PC-9 (cell line): ENCODE results near the gene PPP2R2B.

Source experiments
- CTCF ChIP-seq: fragments of 200-600 bp; sonication (generic); conservative IDR thresholded peaks from 2 replicates; pipeline ENCODE4 v1.6.1; 2017; ENCODE audit warnings: mixed run types, antibody characterized with exemption, mild to moderate bottlenecking, moderate library complexity
- EZH2 ChIP-seq: fragments of 200-600 bp; sonication (generic); IDR thresholded peaks from 2 replicates; pipeline ENCODE4 v1.8.0; 2017; ENCODE audit warnings: antibody characterized with exemption, low read depth

GRCh38 chr5:146778261-146778660, 100.3 kb downstream of the PPP2R2B start:
- TF ChIP-seq CTCF (no peak), EZH2 (no peak)
